SK-N-MC (cell line): ENCODE measurements around the gene PCDHB14.

Experiments
- EZH2 ChIP-seq: fragments of 200-600 bp; sonication (generic); IDR thresholded peaks from one replicate; pipeline ENCODE4 v1.6.1; 2017; ENCODE audit warnings: antibody characterized with exemption
- POLR2AphosphoS5 ChIP-seq: IDR thresholded peaks from 2 replicates; pipeline ENCODE4 v1.6.1; 2012; ENCODE audit warnings: mild to moderate bottlenecking, low read depth, low read length, borderline replicate concordance

DNA sequence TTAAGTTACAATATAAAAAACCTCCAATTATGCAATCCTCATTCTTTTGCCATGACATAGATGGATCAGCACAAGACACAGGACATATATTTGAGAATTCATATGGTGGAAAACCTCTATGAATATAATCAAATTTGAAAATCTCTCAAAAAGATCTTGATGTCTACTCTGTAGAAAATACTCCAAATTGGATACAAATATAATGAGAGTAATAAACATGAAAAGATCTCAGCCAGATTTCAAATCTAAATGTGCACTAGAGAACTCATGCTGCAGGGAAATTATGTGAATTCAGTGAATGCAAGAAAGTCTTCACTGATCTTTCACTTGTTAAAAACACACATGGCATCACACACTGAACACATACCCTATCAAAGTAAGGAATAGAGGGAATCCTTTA lies 35.8 kb downstream of the PCDHB14 start:
- TF ChIP-seq POLR2AphosphoS5 (no peak), EZH2 (no peak)
